Natural killer cell (primary cell): ENCODE results near the gene FAIM2. TPM values are rescaled to one million over a fixed set of nuclear protein-coding genes. Genes with fewer than 3 reads are reported as not detected.

ENCODE experiments used
- ATAC-seq, 3 donors: fragments of 150-1000 bp in 2 of 3; fragments of 200-7000 bp in 1 of 3; cut with Tn5 transposase; 1 replicate in 1 of 3; 2 replicates in 2 of 3; pipeline ENCODE4 v1.10.0; 2021; ENCODE audit warnings: mild to moderate bottlenecking in 2 of 3, moderate library complexity in 2 of 3
- DNase-seq, 2 donors: peaks; one replicate each; pipeline versions ENCODE4 v3.0.0 to v3.0.0-alpha.2; 2013 to 2021; ENCODE audit warnings: mixed read lengths in 1 of 2
- H3K27ac ChIP-seq: one replicate; pipeline ENCODE4 v1.5.1; 2013; ENCODE audit warnings: mild to moderate bottlenecking, low read length
- H3K27me3 ChIP-seq: one replicate; pipeline ENCODE4 v1.6.1; 2013; ENCODE audit warnings: low read length; ENCODE audit not compliant: control insufficient read depth, insufficient read depth
- H3K36me3 ChIP-seq: one replicate; pipeline ENCODE4 v1.6.1; 2013; ENCODE audit warnings: low read length; ENCODE audit not compliant: control insufficient read depth, insufficient read depth
- H3K4me1 ChIP-seq: one replicate; pipeline ENCODE4 v1.6.1; 2013; ENCODE audit warnings: low read length; ENCODE audit not compliant: control insufficient read depth, insufficient read depth
- H3K4me3 ChIP-seq: one replicate; pipeline ENCODE4 v1.5.1; 2013; ENCODE audit warnings: low read length
- H3K9me3 ChIP-seq: one replicate; pipeline ENCODE4 v1.6.1; 2013; ENCODE audit warnings: low read length; ENCODE audit not compliant: control insufficient read depth, insufficient read depth
- H3K27ac Mint-ChIP-seq, 2 donors: one replicate each; pipeline ENCODE4 v1.8.0; 2022; ENCODE audit warnings: mild to moderate bottlenecking in 2 of 2, mixed read lengths in 2 of 2, moderate library complexity in 1 of 2
- H3K27me3 Mint-ChIP-seq, 2 donors: one replicate each; pipeline ENCODE4 v1.8.0; 2022; ENCODE audit warnings: low read depth in 2 of 2, mixed read lengths in 2 of 2
- H3K36me3 Mint-ChIP-seq: one replicate; pipeline ENCODE4 v1.8.0; 2022; ENCODE audit warnings: mixed read lengths
- H3K4me1 Mint-ChIP-seq, 2 donors: one replicate each; pipeline ENCODE4 v1.8.0; 2022; ENCODE audit warnings: mixed read lengths in 2 of 2
- H3K4me3 Mint-ChIP-seq: one replicate; pipeline ENCODE4 v1.8.0; 2022; ENCODE audit warnings: mild to moderate bottlenecking, moderate library complexity, mixed read lengths
- H3K9me3 Mint-ChIP-seq, 2 donors: one replicate each; pipeline ENCODE4 v1.8.0; 2022; ENCODE audit warnings: mixed read lengths in 2 of 2
- WGBS: methylation state at CpG from one replicate; pipeline ENCODE4 v1.1.7; 2013; ENCODE audit warnings: missing lambda C conversion rate; ENCODE audit not compliant: insufficient coverage; 5-methylcytosine and 5-hydroxymethylcytosine counted together
- intact Hi-C: fragments of 100-400 bp; cut with micrococcal nuclease; formaldehyde crosslinking; loops from one replicate; pipeline ENCODE4 v1.14.2; 2022
- total RNA-seq, 4 donors: library from RNA; stranded (reverse); fragments of 120-200 nt in 1 of 4; gene quantifications; one replicate each; pipeline versions ENCODE4 v1.2.3 to v1.2.4, GENCODE V29; 2013 to 2022
- TF ChIP-seq, protein P1 (sequence below): fragments of 200-600 bp; IDR thresholded peaks from one replicate; pipeline ENCODE4 v1.8.0; 2022; ENCODE audit warnings: antibody characterized with exemption

The FAIM2 gene
- total RNA-seq, 3 donors from 2014 or later (not counting 1 experiment from before 2014, with no cell fraction given) = 0.09 to 0.57 TPM; not detected in 1

DNA sequence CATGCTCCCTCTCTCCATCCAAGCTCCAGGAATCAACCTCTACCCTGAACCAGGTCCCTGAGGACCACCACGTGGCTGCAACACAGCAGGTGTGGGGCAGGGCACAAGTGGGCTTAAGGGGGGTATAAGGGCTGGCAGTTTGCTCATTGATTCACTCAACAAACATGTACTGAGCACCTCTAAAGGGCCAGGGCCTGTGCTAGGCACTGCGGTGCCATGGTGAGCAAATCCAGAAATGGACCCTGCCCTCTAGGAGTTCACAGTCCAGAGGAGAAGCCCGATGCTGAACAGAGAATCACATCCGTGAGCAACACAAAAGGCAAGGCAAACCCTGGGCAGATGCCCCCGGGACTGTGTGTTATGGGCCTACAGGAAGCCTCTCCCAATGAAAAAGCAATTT lies 40.3 kb upstream of the FAIM2 start:
- H3K9me3 Mint-ChIP-seq = no peaks in the 10 kb centered on the region
- peaks cover 14 to 23% of the 10 kb centered on the region in 2 donors for H3K4me1 Mint-ChIP-seq
- no peak overlapping the region for H3K4me3 Mint-ChIP-seq
- 93% methylated on average over 5 of the region's 5 CpGs for WGBS
- Histone ChIP-seq H3K27me3 (no peaks in the 10 kb centered on the region), H3K4me1 (peaks cover 7% of the 10 kb centered on the region), H3K36me3 (no peaks in the 10 kb centered on the region), H3K4me3 (no peak overlapping the region), H3K9me3 (no peaks in the 10 kb centered on the region), H3K27ac (no peak overlapping the region)
- no peak for ATAC-seq
- H3K36me3 Mint-ChIP-seq = no peaks in the 10 kb centered on the region
- H3K27me3 Mint-ChIP-seq = peaks cover 12 to 15% of the 10 kb centered on the region in 2 donors
- DNase-seq = no peak
- intact Hi-C loops = no loop called here
- H3K27ac Mint-ChIP-seq = no peak overlapping the region
- TF ChIP-seq, protein P1, sequence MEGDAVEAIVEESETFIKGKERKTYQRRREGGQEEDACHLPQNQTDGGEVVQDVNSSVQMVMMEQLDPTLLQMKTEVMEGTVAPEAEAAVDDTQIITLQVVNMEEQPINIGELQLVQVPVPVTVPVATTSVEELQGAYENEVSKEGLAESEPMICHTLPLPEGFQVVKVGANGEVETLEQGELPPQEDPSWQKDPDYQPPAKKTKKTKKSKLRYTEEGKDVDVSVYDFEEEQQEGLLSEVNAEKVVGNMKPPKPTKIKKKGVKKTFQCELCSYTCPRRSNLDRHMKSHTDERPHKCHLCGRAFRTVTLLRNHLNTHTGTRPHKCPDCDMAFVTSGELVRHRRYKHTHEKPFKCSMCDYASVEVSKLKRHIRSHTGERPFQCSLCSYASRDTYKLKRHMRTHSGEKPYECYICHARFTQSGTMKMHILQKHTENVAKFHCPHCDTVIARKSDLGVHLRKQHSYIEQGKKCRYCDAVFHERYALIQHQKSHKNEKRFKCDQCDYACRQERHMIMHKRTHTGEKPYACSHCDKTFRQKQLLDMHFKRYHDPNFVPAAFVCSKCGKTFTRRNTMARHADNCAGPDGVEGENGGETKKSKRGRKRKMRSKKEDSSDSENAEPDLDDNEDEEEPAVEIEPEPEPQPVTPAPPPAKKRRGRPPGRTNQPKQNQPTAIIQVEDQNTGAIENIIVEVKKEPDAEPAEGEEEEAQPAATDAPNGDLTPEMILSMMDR = no peak

DNA sequence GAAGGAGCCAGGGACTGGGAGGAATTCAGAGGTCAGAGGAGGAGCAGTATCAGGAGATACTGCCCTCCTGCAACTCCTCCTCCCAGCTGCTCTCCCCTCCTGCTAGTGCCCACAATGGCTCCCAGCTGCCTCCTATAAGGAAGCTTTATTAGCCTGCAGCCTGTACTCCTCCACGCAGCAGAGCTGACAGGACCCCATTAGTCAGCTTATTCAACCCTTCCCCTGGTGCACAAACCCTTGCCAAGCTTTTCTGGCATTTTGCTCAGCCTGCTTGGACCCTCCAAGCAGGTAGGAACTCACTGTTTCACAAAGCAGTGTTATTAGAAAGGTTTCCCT lies 39.9 kb upstream of the FAIM2 start:
- Histone ChIP-seq H3K9me3 (no peaks in the 10 kb centered on the region), H3K27me3 (no peaks in the 10 kb centered on the region), H3K4me3 (no peak overlapping the region), H3K36me3 (no peaks in the 10 kb centered on the region), H3K4me1 (peaks cover 7% of the 10 kb centered on the region), H3K27ac (no peak overlapping the region)
- Mint-ChIP-seq H3K27me3 (peaks cover 10 to 15% of the 10 kb centered on the region in 2 donors), H3K27ac (no peak overlapping the region), H3K4me1 (peaks cover 14 to 23% of the 10 kb centered on the region in 2 donors), H3K36me3 (no peaks in the 10 kb centered on the region), H3K4me3 (no peak overlapping the region), H3K9me3 (no peaks in the 10 kb centered on the region)
- intact Hi-C loops = no loop called here
- 96% methylated on average over 1 of the region's 1 CpG for WGBS
- TF ChIP-seq, protein P1 = no peak
- DNase-seq (no peak), ATAC-seq (no peak)

DNA sequence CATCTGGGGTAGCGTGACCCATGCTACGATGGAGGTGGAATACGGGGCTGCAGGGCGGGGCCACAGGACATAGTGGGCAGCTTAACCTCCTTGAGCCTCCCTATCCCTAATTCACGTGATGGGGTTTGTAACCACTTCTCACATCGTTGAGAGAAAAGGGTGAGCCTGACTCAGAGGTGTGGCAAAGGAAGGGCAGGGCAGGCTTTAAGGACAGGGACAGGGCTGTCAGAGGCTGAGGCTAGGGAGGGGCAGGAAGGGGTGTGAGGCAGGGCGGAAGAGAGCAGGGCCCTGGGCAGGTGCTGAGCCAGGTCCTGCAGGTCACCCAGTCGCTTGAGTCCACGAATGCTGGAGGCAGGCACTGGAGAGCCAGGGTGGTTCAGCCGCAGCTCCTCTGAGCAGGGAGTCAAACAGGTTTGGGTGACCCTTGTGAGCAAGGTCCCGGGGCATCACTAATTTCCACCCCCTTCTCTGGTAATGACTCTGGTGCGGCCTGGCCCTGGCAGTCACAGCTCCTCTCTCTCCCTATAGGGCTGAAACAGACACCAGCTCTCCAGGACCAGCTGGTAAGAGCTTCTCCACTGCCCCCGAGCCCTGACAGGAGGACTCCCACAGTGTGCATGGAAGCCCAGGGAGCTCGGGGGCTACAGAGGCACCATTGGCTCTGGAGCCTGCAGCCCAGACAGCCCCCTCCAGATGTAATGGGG lies 39.4 kb upstream of the FAIM2 start:
- no peaks in the 10 kb centered on the region for H3K9me3 ChIP-seq
- H3K36me3 ChIP-seq = no peaks in the 10 kb centered on the region
- H3K27me3 ChIP-seq = no peaks in the 10 kb centered on the region
- H3K9me3 Mint-ChIP-seq = no peaks in the 10 kb centered on the region
- H3K27ac ChIP-seq = no peak overlapping the region
- H3K27ac Mint-ChIP-seq = peak overlapping the region in 1 of 2 donors; percentile 29
- peaks cover 10 to 15% of the 10 kb centered on the region in 2 donors for H3K27me3 Mint-ChIP-seq
- peaks cover 14 to 23% of the 10 kb centered on the region in 2 donors for H3K4me1 Mint-ChIP-seq
- no peak overlapping the region for H3K4me3 ChIP-seq
- ATAC-seq (no peak), DNase-seq (no peak)
- intact Hi-C loops = no loop called here
- TF ChIP-seq, protein P1 = no peak
- H3K36me3 Mint-ChIP-seq = no peaks in the 10 kb centered on the region
- H3K4me1 ChIP-seq = peaks cover 7% of the 10 kb centered on the region
- H3K4me3 Mint-ChIP-seq = no peak overlapping the region
- 79% methylated on average over 14 of the region's 14 CpGs for WGBS

DNA sequence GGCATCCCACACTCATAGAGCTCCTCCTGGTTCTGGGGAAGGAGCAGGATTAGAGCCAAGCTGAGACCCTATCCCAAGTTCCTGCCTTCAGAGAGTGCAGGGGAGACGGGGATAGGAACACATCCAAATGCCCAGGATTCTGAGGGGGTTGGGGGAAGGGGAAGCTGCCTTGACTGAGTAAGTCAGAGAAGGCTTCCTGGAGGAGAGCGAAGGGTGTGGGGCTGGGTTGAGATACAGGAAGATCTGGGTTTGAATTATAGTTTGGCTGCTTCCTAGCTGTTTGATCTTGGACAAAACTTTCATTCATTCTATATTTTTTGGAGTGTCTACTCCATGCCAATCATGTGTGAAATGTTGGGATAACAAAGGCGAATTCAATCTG lies 38.8 kb upstream of the FAIM2 start:
- no peak overlapping the region for H3K4me3 Mint-ChIP-seq
- H3K4me3 ChIP-seq = no peak overlapping the region
- H3K36me3 Mint-ChIP-seq = no peaks in the 10 kb centered on the region
- no peaks in the 10 kb centered on the region for H3K27me3 ChIP-seq
- no peaks in the 10 kb centered on the region for H3K36me3 ChIP-seq
- DNase-seq (no peak), ATAC-seq (no peak)
- intact Hi-C loops = no loop called here
- TF ChIP-seq, protein P1 = no peak
- peaks cover 14 to 23% of the 10 kb centered on the region in 2 donors for H3K4me1 Mint-ChIP-seq
- H3K27ac Mint-ChIP-seq = peak overlapping the region in 1 of 2 donors; percentile 29
- peaks cover 10 to 15% of the 10 kb centered on the region in 2 donors for H3K27me3 Mint-ChIP-seq
- H3K27ac ChIP-seq = no peak overlapping the region
- peaks cover 7% of the 10 kb centered on the region for H3K4me1 ChIP-seq
- 93% methylated on average over 3 of the region's 3 CpGs for WGBS
- no peaks in the 10 kb centered on the region for H3K9me3 ChIP-seq
- H3K9me3 Mint-ChIP-seq = no peaks in the 10 kb centered on the region
